SKM-1 treated with dmso at 0.1 percent for 144 hours (cell line): ENCODE measurements around the gene CDCA4.
A peak's percentile ranks its signal among the peaks of the same experiment; 100 is the strongest.

Source experiments
- DNase-seq: peaks from one replicate; lab custom pipeline; 2025; ENCODE audit not compliant: unreplicated experiment; lab: John Stamatoyannopoulos, UW

Gene CDCA4

DNA sequence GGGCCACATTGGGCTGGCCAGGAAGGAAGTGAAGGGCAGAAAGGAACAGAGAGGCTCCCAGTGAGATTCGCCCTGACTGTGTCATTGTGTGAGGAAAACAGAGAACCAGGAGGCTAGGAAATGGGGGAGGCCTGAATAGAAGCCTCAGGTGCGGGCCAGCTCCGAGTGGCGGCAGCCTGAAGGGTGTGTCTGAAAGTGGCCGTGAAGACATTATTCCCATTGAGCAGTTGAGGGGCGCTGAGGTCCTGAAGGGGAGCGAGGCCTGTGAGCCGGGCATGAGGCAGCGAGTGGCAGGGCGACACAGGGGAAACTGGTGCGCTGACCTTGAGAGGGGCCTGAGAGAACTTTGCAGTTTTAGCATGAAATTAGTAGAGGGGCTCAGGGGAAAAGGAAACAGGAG is 28.4 kb downstream of the CDCA4 start:
- DNase-seq: no peak

DNA sequence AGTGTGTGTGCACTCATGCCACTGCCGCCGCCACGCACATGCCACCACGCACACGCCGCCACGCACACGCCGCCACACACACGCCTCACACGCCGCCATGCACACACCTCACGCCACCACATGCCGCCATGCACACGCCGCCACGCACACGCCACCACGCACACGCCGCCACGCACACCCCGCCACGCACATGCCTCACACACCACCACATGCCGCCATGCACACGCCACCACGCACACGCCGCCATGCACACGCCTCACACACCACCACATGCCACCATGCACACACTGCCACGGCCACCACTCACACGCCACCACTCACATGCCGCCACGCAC is 29.0 kb downstream of the CDCA4 start:
- DNase-seq: no peak

DNA sequence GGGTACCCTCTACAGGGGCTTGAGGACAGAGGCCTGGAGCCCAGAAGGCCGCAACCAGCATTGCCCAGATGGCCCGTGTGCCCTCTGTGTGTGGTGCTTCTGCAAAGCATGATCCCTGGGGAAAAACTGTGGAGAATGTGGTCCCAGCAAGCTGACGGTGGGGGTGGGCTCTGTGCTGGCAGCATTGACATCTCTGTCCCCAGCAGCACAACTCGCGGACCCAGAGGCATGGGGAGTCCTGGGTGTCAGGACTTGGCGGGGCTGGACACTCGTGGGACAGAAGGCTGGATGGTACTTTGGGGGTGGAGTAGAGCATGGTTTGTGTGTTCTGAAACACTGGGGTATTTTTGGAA is 31.0 kb downstream of the CDCA4 start:
- DNase-seq: no peak

DNA sequence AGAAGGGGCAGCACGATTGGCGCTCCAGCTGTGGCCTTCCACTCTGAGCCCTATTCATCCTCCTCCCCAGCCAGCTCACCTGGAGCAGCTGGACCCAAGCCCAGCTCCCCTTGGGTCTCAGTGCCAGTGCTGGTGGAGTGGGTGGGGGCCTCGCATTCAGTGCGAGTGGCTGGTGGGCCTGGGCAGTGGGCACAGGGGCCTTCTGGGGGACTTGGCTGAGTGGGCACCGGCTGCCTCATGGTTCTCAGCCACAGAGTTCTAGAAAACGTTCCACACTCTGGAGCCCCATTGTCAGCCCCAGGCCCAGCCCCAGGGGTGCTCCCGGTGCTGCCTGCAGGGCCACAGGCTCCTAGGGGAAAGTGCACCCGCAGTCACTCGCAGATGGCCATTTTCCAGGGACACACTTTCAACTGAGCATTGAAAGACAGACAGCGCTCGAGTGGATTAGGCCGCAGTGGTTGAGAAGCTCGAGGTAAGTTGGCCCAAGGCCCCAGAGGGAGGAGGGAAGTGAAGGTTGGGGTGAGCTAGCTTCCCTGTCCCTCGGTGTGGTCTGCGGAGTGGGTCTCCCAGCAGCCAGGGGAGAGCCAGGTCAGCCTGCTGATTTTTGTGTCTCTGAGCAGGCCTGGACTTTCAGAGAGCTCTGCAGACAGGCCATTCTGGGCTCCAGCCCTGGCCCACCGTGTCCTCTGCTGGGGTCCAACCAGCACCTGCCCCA is 31.5 kb downstream of the CDCA4 start:
- DNase-seq: no peak

DNA sequence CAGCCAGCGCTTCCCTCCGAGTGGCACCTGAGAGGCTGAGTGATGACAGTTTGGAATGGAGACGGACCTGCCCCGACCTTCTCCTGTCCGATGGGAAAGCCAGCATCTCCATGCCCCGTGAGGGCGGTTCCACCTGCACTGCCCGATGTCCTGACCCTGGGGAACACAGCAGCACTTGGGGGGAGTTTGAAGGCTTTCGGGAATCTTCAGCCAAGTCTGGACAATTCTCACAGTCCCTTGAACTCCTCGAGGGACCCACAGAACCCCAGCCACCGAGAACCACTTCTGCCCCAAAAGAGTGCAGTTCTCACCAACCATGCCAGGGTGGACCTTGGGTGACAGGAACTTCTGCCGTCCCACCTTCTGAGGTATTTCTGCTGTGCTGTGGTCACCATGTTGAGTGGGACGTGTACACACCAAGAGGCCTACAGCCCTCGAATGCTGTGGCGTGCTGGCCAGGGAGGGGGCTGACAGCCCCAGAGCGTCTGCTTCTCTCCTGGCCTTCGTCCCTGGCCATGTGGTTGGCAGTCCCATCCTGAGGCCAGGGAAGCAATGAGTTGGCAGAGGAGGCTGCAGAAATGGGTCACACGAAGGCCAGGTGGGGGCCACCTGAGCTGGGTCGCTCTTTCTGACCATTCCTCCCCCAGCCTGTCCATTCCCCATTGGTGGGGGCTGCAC is 34.3 kb downstream of the CDCA4 start:
- DNase-seq: no peak

DNA sequence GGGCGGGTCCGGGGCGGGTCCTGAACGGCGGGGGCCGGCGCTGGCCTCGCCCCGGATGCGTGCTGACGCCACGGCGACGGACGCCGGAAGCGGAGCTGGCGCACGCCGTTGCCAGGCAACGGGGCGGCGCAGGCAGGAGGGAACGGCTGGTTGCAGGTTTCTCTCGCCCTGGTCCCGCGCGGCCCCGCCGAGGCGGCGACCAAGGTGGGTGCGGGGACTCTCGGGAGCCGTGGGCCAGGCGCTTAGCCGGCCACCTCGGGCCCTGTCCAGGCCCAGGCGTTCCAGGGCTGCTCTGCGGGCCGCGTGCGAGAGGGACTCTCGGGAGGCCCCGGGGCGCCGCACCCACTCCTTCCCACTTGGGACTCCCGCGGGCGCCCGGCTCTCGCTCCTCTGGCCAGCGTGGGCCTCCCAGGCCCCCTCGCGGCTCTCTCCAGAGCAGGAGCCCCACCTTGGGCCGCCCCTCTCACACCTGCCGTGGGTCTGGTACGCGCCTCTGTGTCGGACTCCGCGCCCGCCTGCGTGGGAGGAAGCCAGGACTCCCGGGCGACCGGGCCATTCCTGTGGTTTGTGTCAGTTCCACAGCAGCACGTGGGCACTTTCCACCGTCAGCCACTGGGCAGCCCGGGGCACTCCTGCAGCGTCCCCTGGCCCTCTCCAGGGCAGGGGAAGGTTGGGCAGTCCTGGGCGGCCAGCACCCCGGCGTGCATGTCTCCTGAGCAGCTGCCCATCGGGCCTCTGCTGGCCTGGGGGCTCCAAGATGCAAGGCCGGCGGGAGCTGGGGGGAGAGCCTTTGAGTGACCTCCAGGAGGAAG is 35.0 kb downstream of the CDCA4 start, which contains the start of gene CLBA1:
TSS of gene CLBA1 (plus strand) at position 114 of the 812 bp plus-strand sequence. CDS start at position 758, 644 bp downstream.
- DNase-seq: peak; percentile 43

DNA sequence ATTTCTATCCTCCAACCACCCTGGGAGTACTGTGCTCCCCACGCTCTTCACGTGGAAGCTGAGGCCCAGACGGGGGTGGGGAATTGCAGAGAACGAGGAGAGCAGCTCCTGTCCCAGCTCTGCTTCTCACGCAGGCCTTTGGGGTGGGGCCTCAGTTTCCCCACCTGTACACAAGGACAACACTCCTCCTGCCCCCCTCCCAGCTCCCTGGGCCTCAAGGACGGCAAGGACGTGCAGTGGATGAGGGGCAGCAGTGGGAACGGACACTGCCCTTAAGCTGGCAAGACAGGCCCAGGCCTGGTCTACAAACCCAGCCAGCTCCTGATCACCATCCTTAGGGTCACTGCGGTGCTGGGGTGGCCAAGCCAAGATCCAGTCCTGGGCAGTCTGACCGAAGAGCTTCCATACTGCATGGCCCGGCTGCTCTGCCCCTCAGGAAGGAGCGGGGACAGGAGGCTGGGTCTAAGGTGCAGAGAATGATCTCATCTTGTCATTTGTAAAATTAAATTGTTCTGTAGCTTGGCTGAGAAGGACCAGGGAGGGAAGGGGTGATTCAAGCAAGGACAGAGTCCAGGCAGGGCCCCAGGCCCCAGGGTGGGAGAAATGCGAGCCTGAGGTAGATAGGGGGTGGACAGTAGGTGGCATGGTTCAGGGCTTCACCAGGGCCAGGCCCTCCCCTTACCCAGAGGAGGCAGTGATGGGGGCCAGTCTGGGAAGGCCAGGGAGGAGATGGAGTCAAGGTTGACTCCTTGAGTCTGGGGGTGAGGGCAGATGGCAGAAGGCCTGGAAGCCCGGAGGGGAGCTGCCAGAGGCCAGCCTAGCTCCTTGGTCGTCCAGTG is 36.6 kb downstream of the CDCA4 start:
- DNase-seq: no peak

DNA sequence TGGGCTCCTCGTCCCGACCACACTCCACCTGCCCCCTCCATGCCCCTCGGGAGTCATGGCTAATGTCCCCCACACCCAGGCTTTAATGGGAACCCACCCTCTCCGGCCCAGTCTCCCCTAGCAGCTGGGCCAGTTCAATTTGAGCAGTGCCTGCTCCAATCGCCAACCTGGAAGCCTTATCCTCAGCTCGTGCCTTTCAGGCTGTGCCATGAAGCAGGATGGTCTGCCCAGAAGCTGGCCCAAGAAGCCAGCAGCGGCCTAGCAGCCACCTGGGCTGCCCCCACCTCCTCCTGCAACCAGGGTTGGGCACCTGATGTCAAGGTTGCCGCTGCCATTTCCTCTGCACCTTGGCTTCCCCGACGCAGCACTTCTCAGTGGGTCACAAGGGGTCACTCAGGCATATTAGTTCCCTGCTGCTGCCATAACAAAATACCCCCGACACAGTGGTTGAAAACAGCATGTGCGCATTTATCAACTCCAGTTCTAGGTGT is 37.6 kb downstream of the CDCA4 start:
- no peak for DNase-seq

DNA sequence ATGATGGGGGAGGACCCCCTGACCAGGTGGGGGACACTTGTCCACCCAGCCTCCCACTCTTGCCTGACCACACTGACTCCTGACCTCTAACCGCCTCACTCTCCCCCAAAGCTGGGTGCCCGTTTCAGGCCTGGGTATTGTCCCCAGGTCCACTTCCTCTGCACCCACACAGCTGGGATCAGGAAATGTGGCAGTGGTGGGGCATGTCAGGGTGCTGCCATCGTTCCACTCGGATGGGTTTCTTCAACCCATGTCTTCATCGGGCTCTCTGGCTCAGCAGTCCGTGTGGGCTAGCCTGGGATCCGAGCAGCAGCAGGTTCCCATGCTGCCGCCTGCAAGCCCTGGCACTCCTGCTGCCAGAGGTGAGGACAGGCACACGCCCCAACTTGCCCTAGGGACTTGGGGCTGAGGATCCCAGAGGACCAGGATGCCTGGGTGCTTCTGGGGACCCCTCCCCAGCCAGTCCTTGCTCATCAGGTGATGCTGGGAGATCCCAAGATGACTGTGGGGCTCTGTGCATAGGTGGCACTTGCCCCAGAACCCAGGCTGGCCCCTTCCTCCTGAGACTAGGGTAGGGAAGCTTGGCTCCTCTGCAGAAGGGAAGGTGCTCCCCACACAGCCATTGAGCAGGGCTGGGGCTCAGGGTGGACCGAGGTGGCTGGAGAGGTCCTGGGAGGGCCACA is 38.2 kb downstream of the CDCA4 start:
- DNase-seq: no peak

DNA sequence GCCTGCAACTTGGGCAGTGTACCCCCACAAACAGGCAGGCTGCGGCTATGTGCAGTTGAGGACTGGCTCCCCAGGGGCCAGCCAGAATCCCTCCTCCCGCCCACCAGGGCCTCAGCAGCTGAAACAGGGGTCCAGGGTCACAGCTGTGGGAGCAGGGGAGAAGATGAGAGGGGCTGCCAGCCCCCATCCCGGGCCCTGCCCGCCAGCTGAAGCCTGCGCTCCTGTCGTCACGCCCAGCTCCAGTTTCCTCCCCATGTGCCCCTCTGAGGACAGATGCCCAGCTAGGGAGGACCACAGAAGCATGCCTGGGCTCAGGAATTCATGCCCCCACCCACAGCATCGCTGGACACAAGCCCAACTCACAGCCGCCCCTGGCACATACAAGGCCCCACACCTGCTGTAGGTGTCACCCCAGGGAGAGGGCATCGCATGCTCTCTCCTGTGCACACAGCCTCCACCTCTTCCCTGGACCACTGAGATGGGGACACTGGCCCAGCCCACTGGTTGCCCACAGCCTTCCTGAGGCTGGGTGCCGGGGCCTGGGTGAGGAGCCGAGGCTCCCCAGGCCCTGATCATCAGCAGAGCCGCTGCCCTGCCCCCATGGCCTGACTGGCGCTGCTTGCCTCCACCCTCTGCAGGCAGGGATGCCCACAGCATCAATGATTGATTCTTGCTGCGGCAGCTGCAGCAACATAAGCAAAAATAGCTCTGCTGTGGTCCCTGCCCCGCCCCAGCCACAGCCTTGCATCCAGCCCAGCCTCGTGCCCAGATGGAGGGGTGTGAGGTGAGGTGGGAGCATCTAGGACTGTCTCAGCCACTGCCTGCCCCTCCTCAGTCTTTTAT is 39.0 kb downstream of the CDCA4 start:
- no peak for DNase-seq

DNA sequence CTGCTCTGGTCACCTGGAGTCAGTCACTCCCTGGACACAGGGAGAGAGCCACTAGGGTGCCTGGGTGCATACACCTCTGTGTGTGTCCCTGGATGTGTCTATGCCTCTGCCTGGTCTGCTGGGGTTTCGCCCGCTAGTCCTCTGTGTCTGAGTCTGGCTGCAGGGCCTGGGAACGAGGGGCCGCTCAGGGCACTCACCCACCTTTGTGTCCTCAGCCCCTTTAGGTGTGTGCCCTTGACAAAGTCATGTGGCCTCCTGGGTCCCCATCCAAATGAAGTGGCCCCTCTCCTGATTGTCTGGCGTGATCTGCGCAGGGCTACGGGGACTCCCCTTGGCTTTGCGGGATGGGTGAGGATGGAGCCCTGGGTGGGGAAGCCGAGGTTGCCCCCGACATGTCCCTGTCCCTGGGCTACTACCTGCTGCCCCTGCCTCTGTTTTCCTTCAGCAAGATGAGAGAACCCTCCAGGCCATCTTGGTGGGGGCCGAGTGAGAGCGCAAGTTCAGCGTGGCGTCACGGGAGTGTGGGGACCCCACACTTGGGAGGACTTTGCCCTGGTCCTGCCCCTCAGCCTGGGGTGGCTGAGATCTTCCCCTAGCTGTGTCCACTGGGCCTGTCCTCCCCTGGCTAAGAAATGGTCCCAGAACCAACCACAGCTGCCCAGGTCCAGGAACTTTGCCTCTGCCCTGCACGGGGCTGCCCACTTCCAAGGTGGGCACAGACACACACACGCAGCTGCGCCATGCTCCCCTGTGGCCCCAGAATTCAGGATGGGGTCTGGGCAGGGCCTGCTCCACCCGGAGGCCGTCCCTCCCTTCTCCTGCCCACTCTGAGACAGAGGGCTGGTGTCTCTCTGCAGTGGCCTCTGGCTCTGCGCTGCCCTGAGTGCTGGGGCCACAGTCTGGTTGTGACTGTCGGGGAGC is 40.0 kb downstream of the CDCA4 start:
- no peak for DNase-seq

DNA sequence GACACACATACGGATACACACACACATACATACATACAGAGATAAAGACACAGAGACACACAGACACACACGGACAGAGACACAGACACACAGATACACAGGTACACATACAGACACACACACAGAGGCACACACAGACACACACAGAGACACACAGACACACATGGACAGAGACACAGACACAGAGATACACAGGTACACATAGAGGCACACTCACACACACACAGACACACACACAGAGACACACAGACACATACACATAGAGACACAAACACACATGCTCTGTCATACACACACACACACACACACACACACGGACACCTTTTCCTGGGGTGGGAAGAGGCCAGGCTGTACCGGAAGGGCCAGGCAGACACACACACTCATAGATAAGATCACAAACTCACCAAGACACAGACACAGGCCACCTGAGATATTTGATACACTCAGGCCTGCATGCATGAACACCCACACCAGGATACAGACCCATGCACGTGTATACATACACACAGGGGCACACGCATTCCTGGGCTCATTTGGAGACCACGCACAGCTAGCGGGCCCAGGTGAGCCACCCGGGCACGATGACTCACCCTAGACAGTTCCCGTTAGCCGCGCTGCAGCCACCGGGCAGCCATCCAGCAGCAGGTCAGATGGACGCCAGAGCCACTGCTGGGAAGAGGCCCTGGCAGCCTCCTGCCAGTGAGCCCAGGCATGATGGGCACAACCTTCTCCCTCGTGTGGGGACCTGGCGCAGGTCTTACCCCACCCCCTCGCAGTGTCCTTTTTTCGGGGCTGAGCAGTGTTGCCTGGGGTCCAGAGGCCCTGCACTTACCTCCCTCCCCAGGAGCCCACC is 40.9 kb downstream of the CDCA4 start:
- DNase-seq: no peak

DNA sequence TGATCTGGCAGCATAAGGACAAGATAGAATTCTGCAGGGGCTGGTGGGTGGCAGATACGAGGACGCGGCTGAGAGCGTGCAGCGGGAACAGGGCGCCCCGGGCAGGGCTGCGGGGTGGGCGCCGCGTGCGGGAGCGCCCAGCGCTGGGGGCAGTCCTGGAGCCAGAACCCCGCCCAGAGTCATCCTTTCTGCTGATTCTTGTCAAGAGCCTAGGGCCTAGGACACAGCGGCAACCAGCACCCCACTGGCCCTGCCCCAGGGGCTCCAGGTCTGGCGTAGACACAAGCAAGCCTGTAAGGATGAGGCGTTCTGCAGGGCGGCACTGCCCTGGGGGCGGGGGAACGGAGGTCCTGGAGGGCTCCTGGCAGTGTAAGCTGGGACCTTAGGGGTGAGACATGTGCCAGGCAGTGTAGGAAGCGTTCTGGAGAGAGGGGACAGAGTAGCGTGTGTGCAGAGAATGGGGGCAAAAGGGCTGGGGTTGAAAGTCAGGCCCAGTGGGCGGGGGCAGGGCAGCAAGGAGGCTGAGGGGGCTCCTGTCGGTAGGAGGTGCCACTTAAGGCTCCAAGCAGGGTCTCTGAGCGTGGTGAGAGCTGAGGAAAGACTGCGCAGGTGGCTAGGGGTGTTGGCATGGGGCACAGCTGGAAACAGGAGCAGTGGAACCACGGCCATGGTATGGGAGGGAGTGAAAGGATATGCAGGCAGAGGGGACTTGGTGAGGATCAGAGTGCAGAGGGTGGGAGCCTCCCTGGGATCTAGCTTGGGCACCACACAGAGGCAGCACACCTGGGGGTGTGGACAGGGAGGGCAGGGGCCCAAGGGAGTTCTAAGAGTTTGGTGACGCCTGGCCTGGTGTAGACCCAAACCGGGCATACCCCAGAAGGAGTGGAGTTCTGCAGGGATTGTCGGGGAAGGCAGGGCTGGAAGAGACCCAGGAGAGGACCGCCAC is 41.9 kb downstream of the CDCA4 start:
- DNase-seq: no peak

DNA sequence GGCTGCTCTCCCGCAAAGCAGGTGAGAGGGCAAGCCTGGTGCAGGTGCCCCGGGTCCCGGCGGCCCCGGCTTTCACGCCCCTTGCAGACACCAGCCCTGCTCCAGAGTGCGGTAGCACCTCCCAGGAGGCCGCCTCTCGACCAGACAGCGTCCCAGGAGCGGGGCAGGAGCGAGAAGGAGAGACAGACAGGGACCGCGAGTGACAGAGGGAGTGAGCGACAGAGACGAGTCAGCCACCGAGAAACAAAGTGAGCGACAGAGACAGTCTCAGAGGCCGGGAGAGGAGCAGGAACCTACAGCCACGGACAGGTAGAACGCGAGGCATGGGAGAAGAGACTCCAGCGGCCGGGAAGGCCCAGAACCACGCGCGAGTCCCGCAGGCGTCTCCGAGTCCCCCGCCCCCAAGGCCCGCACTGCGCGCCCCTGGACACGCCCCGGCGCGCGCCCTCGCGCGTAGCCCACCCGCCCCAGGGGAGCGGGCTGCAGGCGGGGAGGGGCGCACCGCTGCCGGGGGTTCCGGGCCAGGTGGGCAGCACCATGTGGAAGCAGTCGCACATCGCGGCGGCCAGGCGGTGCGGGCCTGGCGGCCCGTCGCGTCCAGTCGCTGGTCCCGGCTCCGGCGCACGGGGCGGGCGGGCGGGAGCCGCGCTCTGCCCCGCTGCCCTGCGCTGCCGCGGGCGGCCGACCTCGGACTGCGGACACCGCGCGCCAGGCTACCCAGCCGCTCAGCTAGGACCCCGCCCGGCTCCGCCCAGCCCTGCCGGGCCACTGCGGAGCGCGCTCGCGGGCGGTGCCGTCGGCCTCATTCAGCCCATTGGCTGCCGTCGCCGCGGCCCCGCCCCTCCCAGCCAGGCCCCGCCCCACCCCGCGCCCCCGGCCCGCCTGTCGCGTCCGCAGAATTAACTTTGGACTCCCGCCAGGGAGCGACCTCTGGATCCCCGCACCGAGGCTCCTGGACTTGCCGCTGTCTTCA is 42.9 kb downstream of the CDCA4 start, which contains the start of gene AHNAK2:
TSS of gene AHNAK2 (minus strand) at position 694 of the 973 bp plus-strand sequence. CDS start at position 557, 137 bp downstream.
- DNase-seq: peak; percentile 8

DNA sequence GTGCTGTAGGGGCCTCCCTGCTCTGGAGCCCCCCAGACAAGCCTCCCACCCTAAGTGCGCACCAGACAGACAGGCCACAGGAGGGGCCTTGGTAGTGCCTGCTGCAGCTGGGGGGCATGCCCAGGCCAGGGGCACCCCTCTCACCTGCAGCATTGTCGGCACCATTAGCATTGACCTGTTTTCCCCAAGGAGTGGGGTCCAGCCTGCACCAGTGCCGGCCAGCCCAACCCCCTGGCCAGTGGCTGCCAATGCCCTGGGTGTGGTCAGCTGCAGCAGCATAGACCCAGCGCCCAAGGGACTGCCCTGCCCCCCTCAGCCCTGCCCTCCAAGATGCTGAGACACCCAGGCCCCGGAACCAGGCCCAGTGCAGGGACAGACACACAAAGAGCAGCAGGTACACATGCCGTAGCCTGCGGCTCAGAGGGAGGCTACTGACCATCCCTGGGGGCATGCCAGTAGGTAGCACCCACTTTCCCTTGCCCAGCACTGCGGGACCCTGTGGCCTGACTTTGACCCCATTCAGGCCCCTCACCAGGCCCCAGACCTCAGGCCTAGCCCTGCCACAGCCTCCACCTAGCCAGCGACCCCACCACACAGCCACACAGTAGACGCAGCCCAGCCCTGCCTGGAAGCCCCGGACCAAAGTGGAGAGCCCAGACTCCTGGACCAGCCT is 43.7 kb downstream of the CDCA4 start:
- DNase-seq: no peak
